ENCODE data around the gene RGL3.
"Not testable (repeated sequence)": the region's sequence is repeated elsewhere in the genome, so short reads cannot be mapped to it uniquely, and the experiment has no call there.

RGL3 gene

DNA sequence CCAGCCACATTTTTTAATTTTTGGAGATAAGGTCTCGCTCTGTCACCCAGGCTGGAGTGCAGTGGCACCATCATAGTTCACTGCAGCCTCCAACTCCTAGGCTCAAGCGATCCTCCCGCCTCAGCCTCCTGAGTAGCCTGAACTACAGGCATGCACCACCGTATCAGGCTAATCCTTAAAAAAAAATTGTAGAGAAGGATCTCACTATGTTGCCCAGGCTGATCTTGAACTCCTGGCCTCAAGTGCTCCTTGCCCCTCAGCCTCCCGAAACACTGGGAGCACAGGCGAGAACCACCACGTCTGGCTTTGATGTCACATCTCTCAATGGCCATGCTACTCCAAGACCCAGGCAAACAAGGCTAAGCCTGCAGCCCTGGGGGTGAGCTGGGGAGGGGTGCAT lies 37.5 kb upstream of the RGL3 start:
- Histone ChIP-seq H3K27ac (no peak overlapping the region), H3K4me1 (ENCODE audit: control insufficient read depth in 1 of 2, insufficient read depth in 1 of 2, low read depth in 1 of 2, low read length in 1 of 2) (no peaks in the 10 kb centered on the region), H3K36me3 (no peaks in the 10 kb centered on the region), H3K4me3 (ENCODE audit: low read depth in 1 of 2, low read length in 1 of 2) (no peak overlapping the region), H3K9me3 (no peaks in the 10 kb centered on the region), H3K27me3 (peaks cover 62% of the 10 kb centered on the region)
- TF ChIP-seq CTCF (IDR thresholded peaks at IDR 0.05) = no peak

- H3K27me3 ChIP-seq = peaks cover 59% of the 10 kb centered on the region
- H3K9me3 ChIP-seq; H3K4me3 ChIP-seq (ENCODE audit: low read depth in 1 of 2, low read length in 1 of 2); H3K4me1 ChIP-seq (ENCODE audit: control insufficient read depth in 1 of 2, insufficient read depth in 1 of 2, low read depth in 1 of 2, low read length in 1 of 2); H3K27ac ChIP-seq: not testable (repeated sequence)
- H3K36me3 ChIP-seq = peaks cover 10% of the 10 kb centered on the region
Measured at GRCh38 chr19:11455233-11455554, 36.1 kb upstream of the RGL3 start.

GRCh38 chr19:11453468-11454341 lies 34.6 kb upstream of the RGL3 start:
- Histone ChIP-seq H3K4me3 (ENCODE audit: low read depth in 1 of 2, low read length in 1 of 2) (no peak overlapping the region), H3K36me3 (peaks cover 25% of the 10 kb centered on the region), H3K9me3 (no peaks in the 10 kb centered on the region), H3K27me3 (peaks cover 59% of the 10 kb centered on the region), H3K27ac (no peak overlapping the region), H3K4me1 (ENCODE audit: control insufficient read depth in 1 of 2, insufficient read depth in 1 of 2, low read depth in 1 of 2, low read length in 1 of 2) (no peaks in the 10 kb centered on the region)
- no peak for TF ChIP-seq CTCF (IDR thresholded peaks at IDR 0.05)

GRCh38 chr19:11452620-11453310 lies 33.7 kb upstream of the RGL3 start:
- Histone ChIP-seq H3K36me3 (peaks cover 34% of the 10 kb centered on the region), H3K9me3 (no peaks in the 10 kb centered on the region)

DNA sequence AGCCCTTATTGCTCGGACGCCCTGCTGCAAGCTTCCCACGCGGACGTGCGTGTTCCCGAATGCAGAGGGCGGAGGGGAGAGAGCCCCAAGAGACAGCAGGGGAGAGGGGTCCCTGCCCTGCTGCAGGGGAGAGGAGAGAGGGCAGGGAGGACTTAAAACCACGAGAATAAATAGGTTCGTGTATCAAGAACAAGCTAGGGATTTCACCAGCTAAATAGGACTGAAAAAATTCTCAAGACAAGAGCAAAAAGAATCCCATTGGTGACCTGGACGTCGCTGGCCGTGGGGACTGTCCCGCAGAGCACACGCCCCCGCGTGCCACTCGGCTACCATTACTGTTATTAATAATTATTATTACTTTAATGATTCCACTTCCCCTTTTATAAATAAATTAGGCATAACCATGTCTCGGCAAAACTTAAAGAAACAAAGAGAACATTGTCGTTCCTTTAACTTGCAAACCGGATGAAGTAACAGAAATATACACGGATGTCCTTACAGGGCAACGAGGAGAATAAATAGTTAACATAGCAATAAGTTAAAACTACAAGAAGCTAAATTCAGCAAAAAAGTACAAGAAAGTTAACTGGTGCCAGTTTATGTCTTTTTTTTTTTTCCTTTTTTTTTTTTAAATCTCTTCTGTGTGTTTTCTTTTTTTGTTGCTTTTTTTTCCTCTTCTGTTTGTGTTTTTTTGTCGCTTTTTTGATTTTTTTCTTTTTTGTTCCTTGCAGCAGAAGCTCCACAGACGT lies 32.9 kb upstream of the RGL3 start:
- H3K4me1 ChIP-seq (ENCODE audit: control insufficient read depth in 1 of 2, insufficient read depth in 1 of 2, low read depth in 1 of 2, low read length in 1 of 2) = no peaks in the 10 kb centered on the region
- H3K27me3 ChIP-seq = peaks cover 46% of the 10 kb centered on the region
- no peaks in the 10 kb centered on the region for H3K9me3 ChIP-seq
- no peak overlapping the region for H3K27ac ChIP-seq
- TF ChIP-seq CTCF (IDR thresholded peaks at IDR 0.05) = no peak
- no peak overlapping the region for H3K4me3 ChIP-seq (ENCODE audit: low read depth in 1 of 2, low read length in 1 of 2)
- peaks cover 42% of the 10 kb centered on the region for H3K36me3 ChIP-seq

More at GRCh38 chr19:11452620-11453310, 33.7 kb upstream of the RGL3 start:
- TF ChIP-seq CTCF (IDR thresholded peaks at IDR 0.05) = no peak
- Histone ChIP-seq H3K27me3 (peaks cover 49% of the 10 kb centered on the region), H3K4me1 (ENCODE audit: control insufficient read depth in 1 of 2, insufficient read depth in 1 of 2, low read depth in 1 of 2, low read length in 1 of 2) (no peaks in the 10 kb centered on the region), H3K4me3 (ENCODE audit: low read depth in 1 of 2, low read length in 1 of 2) (no peak overlapping the region), H3K27ac (no peak overlapping the region)

All from neutrophil (primary cell).